SK-N-SH (cell line): ENCODE results near the gene VGLL3. TPM values are rescaled to one million over a fixed set of nuclear protein-coding genes. Genes with fewer than 3 reads are reported as not detected.

Source experiments
- CTCF ChIA-PET: fragments of 300-600, 350-600 bp; formaldehyde crosslinking; extraction: SDS; loops from one replicate; lab custom pipeline; 2021; lab: Yijun Ruan, JAX
- POLR2A ChIA-PET: fragments of 350-600 bp; sonication (Branson Sonifier 250); formaldehyde crosslinking; extraction: SDS; loops from one replicate; lab custom pipeline; 2020; ENCODE audit warnings: antibody characterized with exemption, inconsistent platforms; lab: Yijun Ruan, JAX
- DNase-seq: peaks from one replicate; pipeline ENCODE4 v3.0.0; 2012
- H2AFZ ChIP-seq: fragments of 200-600 bp; sonication (generic); 2 replicates; pipeline ENCODE4 v1.8.1; 2016; ENCODE audit warnings: antibody characterized with exemption, mild to moderate bottlenecking, low read depth
- H3F3A ChIP-seq: fragments of 200-600 bp; sonication (generic); replicated peaks from 2 replicates; pipeline ENCODE3; 2016; ENCODE audit warnings: antibody characterized with exemption, mild to moderate bottlenecking; ENCODE audit not compliant: insufficient read depth
- H3K27ac ChIP-seq, 2 experiments: fragments of 200-500 bp in 1 of 2; fragments of 200-600 bp in 1 of 2; sonication (Bioruptor generic) in 1 of 2; sonication (generic), shearing (Covaris generic) in 1 of 2; 2 replicates each; pipeline versions ENCODE4 v1.5.1 to v1.6.1; 2014 to 2016; ENCODE audit warnings: low read depth in 2 of 2, inconsistent platforms in 1 of 2, low read length in 1 of 2, mild to moderate bottlenecking in 1 of 2, mixed read lengths in 1 of 2
- H3K27me3 ChIP-seq: fragments of 200-600 bp; sonication (generic), shearing (Covaris generic); 2 replicates; pipeline ENCODE4 v1.6.1; 2016; ENCODE audit warnings: mixed run types; ENCODE audit not compliant: insufficient read depth
- H3K36me3 ChIP-seq, 2 experiments: fragments of 200-500 bp in 1 of 2; fragments of 200-600 bp in 1 of 2; sonication (Bioruptor generic) in 1 of 2; sonication (generic) in 1 of 2; replicated peaks in 1 of 2; 2 replicates each; pipeline versions ENCODE3 to v1.5.1; 2014 to 2016; ENCODE audit warnings: low read length in 1 of 2, mild to moderate bottlenecking in 1 of 2; ENCODE audit not compliant: insufficient read depth in 2 of 2, control insufficient read depth in 1 of 2
- H3K4me1 ChIP-seq, 2 experiments: fragments of 200-500 bp in 1 of 2; fragments of 200-600 bp in 1 of 2; sonication (Bioruptor generic) in 1 of 2; sonication (generic), shearing (Covaris generic) in 1 of 2; 2 replicates each; pipeline versions ENCODE4 v1.5.1 to v1.6.1; 2014 to 2016; ENCODE audit warnings: low read depth in 1 of 2, low read length in 1 of 2, mixed run types in 1 of 2; ENCODE audit not compliant: insufficient read depth in 2 of 2, control insufficient read depth in 1 of 2
- H3K4me2 ChIP-seq: fragments of 200-600 bp; sonication (generic), shearing (Covaris generic); 2 replicates; pipeline ENCODE4 v1.6.1; 2017; ENCODE audit warnings: mixed run types
- H3K4me3 ChIP-seq, 2 experiments: fragments of 200-500 bp in 1 of 2; fragments of 200-600 bp in 1 of 2; sonication (Bioruptor generic) in 1 of 2; sonication (generic), shearing (Covaris generic) in 1 of 2; 2 replicates each; pipeline versions ENCODE4 v1.5.1 to v1.8.1; 2014 to 2016; ENCODE audit warnings: low read depth in 2 of 2, inconsistent platforms in 1 of 2, low read length in 1 of 2, mild to moderate bottlenecking in 1 of 2, mixed read lengths in 1 of 2, moderate library complexity in 1 of 2
- H3K79me2 ChIP-seq: fragments of 200-600 bp; sonication (generic); 2 replicates; pipeline ENCODE4 v1.8.1; 2017; ENCODE audit warnings: mild to moderate bottlenecking; ENCODE audit not compliant: insufficient read depth
- H3K9ac ChIP-seq: fragments of 200-600 bp; sonication (generic); 2 replicates; pipeline ENCODE4 v1.6.1; 2017; ENCODE audit warnings: mixed run types
- H3K9me2 ChIP-seq: fragments of 200-600 bp; sonication (generic); 2 replicates; pipeline ENCODE4 v1.6.1; 2017; ENCODE audit warnings: mixed run types
- H3K9me3 ChIP-seq: fragments of 200-600 bp; sonication (generic); 2 replicates; pipeline ENCODE4 v1.6.1; 2017; ENCODE audit warnings: mixed run types, mild to moderate bottlenecking, moderate library complexity
- H4K20me1 ChIP-seq: fragments of 200-600 bp; sonication (generic); 2 replicates; pipeline ENCODE4 v1.6.1; 2017; ENCODE audit warnings: mild to moderate bottlenecking, mixed run types; ENCODE audit not compliant: insufficient read depth
- CHD2 ChIP-seq: fragments of 150-350 bp; IDR thresholded peaks from 2 replicates; pipeline ENCODE4 v1.6.1; 2018; ENCODE audit warnings: low read length; ENCODE audit not compliant: partially characterized antibody
- CTCF ChIP-seq: fragments of 200-600 bp; sonication (generic); IDR thresholded peaks from 2 replicates; pipeline ENCODE4 v1.6.1; 2017; ENCODE audit warnings: antibody characterized with exemption, mild to moderate bottlenecking, moderate library complexity
- EP300 ChIP-seq, 2 experiments: IDR thresholded peaks; 2 replicates each; pipeline versions ENCODE4 v1.4.0 to v1.6.1; 2012; ENCODE audit warnings: borderline replicate concordance in 1 of 2, low read depth in 1 of 2, low read length in 1 of 2
- EZH2phosphoT487 ChIP-seq: fragments of 200-600 bp; sonication (generic); IDR thresholded peaks from 2 replicates; pipeline ENCODE4 v1.6.1; 2017; ENCODE audit warnings: low read depth, mixed run types, mild to moderate bottlenecking, antibody characterized with exemption, moderate library complexity, borderline replicate concordance
- FOXJ3 ChIP-seq: sonication (generic); formaldehyde crosslinking; IDR thresholded peaks from 2 replicates; pipeline ENCODE4 v1.5.1; 2020; ENCODE audit warnings: mild to moderate bottlenecking, missing genetic modification reagents
- FOXM1 ChIP-seq: IDR thresholded peaks from 2 replicates; pipeline ENCODE4 v1.4.0; 2012; ENCODE audit warnings: low read depth, mild to moderate bottlenecking
- GABPA ChIP-seq: IDR thresholded peaks from 2 replicates; pipeline ENCODE4 v1.4.0; 2012; ENCODE audit warnings: low read depth, mild to moderate bottlenecking
- IRF3 ChIP-seq: fragments of 150-350 bp; IDR thresholded peaks from 2 replicates; pipeline ENCODE4 v1.6.1; 2016; ENCODE audit warnings: mild to moderate bottlenecking, low read depth, low read length
- JUND ChIP-seq: IDR thresholded peaks from 2 replicates; pipeline ENCODE4 v1.4.0; 2012
- MEF2A ChIP-seq: IDR thresholded peaks from 2 replicates; pipeline ENCODE4 v1.4.0; 2012; ENCODE audit warnings: low read depth, borderline replicate concordance
- NFIC ChIP-seq: IDR thresholded peaks from 2 replicates; pipeline ENCODE4 v1.4.0; 2012; ENCODE audit warnings: borderline replicate concordance
- RFX5 ChIP-seq: IDR thresholded peaks from 2 replicates; pipeline ENCODE4 v1.6.1; 2012; ENCODE audit warnings: mild to moderate bottlenecking, improper control_type of control experiment, low read length
- RXRA ChIP-seq: IDR thresholded peaks from 2 replicates; pipeline ENCODE4 v1.4.0; 2012; ENCODE audit warnings: low read depth, mild to moderate bottlenecking, borderline replicate concordance
- SIN3A ChIP-seq: IDR thresholded peaks from 2 replicates; pipeline ENCODE4 v1.6.1; 2012; ENCODE audit warnings: low read depth, mild to moderate bottlenecking, low read length, moderate library complexity, borderline replicate concordance
- SMC3 ChIP-seq: IDR thresholded peaks from 2 replicates; pipeline ENCODE4 v1.6.1; 2012; ENCODE audit warnings: low read depth, low read length, improper control_type of control experiment
- TCF12 ChIP-seq: IDR thresholded peaks from 2 replicates; pipeline ENCODE4 v1.4.0; 2012
- TEAD4 ChIP-seq: IDR thresholded peaks from 2 replicates; pipeline ENCODE4 v1.4.0; 2012; ENCODE audit warnings: mild to moderate bottlenecking, borderline replicate concordance; ENCODE audit not compliant: insufficient read depth
- YY1 ChIP-seq: IDR thresholded peaks from 2 replicates; pipeline ENCODE4 v1.4.0; 2012; ENCODE audit warnings: low read depth, mild to moderate bottlenecking
- ZBTB33 ChIP-seq: IDR thresholded peaks from 2 replicates; pipeline ENCODE4 v1.4.0; 2012; ENCODE audit warnings: low read depth, borderline replicate concordance
- WGBS: methylation state at CpG from one replicate; pipeline ENCODE4 v1.1.6; 2017; ENCODE audit warnings: low lambda C conversion rate; 5-methylcytosine and 5-hydroxymethylcytosine counted together
- polyA plus RNA-seq, 3 experiments: library from polyadenylated mRNA; depleted of rRNA; stranded (reverse); fragments of >200 nt; gene quantifications; 2 replicates each; pipeline ENCODE4 v1.2.3, GENCODE V29; 2012
- TF ChIP-seq, protein P1 (sequence below): IDR thresholded peaks from 2 replicates; pipeline ENCODE4 v1.4.0; 2012; ENCODE audit warnings: low read depth

The VGLL3 gene
- polyA plus RNA-seq, 1 of the 3 experiments (the other 2 are of a cell fraction), result not detected

DNA sequence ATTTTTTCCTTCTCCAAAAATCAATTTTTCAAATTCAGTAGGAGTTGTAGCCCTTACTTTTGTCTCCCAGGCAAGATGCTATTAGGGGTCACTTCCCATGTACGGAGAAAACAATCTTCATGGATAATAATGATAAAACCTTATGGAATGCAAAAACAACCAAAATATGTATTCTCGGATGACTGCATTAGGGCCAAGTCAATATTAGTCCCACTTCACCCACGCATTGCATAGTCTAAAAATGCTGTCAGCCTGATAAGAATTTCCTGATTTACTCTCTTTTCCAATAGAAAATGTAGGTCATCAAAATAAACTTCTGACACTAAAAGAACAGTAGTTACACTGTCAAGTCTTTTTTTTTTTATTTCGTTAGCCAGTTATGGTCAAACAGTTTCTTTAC lies 2.7 kb downstream of the VGLL3 start (continued):
- TF ChIP-seq EZH2phosphoT487, result no peak
- TF ChIP-seq CHD2, result no peak

- 11% methylated on average over 1 of the region's 1 CpG for WGBS
- Histone ChIP-seq H3K27ac (no peak overlapping the region), H3K4me3 (no peak overlapping the region), H3K27me3 (peaks cover 13% of the 10 kb centered on the region), H3F3A (no peaks in the 10 kb centered on the region), H3K9me3 (no peaks in the 10 kb centered on the region), H3K36me3 (no peaks in the 10 kb centered on the region), H3K9me2 (no peaks in the 10 kb centered on the region), H2AFZ (no peak overlapping the region), H3K79me2 (no peaks in the 10 kb centered on the region), H4K20me1 (no peaks in the 10 kb centered on the region), H3K4me2 (no peak overlapping the region), H3K4me1 (peaks cover 2 to 13% of the 10 kb centered on the region in 2 experiments; a peak in 2 of 4 replicates), H3K9ac (no peak overlapping the region)
- TF ChIP-seq SMC3 (no peak), RXRA (no peak), ZBTB33 (no peak), FOXM1 (no peak), FOXJ3 (CRISPR knock-in tag) (no peak), SIN3A (no peak), YY1 (no peak), EP300 (IDR thresholded peaks at IDR 0.05; ENCODE audit: borderline replicate concordance in 1 of 2, low read depth in 1 of 2, low read length in 1 of 2) (no peak), TEAD4 (no peak), RFX5 (no peak), IRF3 (no peak), MEF2A (no peak), CTCF (no peak), TCF12 (no peak), EZH2phosphoT487 (no peak), JUND (no peak), CHD2 (no peak), GABPA (no peak), NFIC (no peak)
- TF ChIP-seq, protein P1, sequence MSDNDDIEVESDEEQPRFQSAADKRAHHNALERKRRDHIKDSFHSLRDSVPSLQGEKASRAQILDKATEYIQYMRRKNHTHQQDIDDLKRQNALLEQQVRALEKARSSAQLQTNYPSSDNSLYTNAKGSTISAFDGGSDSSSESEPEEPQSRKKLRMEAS, result no peak
- DNase-seq, result no peak
- POLR2A ChIA-PET, result no interaction called here
- CTCF ChIA-PET, result no interaction called here
These were observed 3.6 kb downstream of the VGLL3 start for GRCh38 chr3:86987421-86987715.
